ENCODE data around the gene EN1.

Gene EN1

DNA sequence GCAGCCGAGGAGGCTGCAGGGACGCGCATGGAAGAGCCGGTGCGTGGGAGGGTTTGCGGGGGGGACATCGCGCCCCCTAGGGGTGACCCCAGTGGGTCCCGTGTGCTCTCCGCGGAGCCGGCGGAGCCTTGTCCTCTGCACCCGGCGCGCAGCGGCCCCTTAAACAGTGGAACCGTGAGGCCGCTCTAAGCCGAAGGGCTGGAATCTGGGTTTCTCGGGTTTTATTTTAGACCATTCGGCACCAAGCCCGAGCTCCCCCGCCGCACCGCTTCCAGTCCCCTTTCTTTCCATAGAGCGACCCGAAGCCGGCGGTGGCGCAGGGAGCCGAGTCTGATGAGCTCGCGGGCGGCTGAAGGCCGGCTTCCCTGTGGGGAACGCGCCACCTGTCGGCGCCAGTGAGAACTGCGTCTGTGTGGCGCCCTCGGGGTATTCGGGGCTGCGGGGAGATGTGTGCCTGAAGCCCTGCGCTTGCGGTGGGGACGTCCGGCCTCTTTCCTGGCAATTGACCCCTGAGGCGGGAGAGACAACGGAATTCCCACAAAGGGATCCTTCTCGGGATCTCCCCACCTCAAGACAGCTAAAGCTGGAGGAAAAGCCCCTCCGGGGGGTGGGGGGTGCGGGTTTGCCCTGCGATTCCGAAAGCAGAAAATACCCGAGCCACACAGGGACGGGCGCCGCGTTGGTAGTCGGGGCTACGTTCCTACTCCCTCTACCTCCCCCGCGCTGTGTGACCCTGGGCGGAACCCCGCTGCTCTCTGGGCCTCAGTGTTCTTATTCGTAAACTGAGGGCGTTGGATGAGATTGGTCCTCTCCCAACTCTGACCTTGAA is 8.2 kb upstream of the EN1 start:
- DNase-seq (ENCODE audit: low read depth) = no peak

DNA sequence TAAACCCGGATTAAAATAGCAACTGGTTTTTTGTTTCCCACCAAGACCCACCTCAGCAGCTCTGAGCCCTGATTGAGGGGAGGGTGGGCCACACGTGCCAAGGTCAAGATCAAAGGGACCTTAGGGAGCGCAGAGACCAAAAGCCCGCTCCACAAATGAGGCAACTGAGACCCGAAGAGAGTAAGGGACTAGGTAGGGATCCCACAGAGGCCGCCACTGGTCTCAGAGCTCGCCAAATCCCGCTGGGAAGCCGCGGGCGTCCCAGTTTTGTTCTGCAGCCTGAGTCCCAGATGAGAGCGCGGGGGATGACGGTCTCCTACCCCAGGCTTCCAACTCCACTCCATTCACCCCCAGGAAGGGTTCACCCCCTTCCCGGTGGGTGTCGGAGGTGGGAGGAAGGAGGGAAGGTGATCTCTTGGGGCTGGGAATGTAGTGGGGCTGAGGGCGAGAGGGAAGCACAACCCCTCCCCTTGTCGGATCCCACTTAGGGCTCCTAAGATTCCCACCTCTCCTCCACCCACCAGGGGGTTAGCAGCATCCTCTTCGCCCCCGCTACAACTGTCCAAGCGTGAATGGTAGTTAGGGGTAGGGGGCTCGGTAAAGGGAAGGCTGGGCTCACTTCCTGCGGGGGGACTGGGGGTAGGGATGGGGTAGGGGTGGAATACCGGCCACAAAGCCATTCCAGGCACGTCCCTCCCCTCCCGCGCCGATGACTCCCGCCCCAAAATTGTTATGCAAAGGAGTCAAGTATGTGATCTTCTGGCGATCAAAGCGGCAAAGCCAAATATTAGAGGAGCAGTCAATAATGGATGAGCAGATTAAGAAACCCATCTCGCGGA is 7.3 kb upstream of the EN1 start:
- DNase-seq (ENCODE audit: low read depth) = no peak

DNA sequence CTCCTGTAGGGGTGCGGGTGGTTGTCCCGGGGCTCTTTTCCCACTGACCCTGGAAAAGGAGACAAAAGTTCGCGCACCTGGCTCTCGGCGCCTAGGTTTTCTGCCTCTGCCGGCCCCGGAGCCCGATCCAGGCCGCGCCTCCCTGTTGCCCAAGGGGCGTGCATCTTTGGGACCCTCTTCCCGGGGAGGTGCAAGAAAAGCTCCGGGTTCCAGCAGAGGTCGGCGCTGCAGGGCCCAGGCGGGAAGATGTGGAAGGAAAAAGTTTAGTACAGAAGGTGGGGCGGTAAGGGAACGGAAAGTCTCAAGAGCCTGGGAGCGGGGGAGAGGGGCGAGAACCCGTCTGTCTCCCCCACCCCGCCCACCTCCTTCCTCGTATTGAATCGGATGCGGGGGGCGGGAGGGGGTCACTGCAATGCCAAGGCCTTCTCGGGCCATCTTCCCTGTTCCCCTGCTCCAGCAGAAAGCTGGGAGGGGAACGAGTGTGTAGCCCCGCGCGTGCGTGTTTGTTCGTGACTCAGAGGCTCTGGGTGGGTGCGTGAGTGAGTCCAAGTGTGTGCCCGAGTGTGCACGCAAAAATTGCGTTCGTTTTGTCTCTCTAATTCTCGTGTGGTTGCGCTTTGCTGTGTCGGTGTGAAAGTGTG is 6.3 kb upstream of the EN1 start:
- DNase-seq (ENCODE audit: low read depth) = no peak

DNA sequence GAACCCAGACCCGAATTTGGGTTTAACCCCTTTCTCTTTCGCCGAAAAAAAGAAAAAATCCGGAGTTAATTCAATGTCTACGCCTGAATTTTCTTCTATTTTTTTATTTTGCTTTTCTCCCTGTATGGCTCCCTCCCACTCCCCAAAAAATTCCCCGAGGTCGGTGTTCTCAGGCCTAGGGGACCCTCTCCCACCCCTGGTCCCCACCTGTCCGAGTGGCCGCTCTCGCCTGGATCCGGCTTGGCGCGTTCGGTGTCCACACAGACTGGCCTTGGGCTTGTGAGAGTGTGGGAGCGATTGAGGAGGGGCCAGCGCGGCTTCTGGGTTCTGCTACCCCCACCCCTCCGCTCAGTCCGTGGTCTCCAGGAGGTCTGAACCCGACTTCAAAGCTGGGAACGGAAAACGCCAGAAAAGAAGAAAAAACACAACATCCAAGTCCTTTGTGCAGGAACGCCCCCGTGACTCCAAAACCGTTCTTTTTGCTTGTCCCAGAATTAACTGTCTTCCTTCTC is 5.7 kb upstream of the EN1 start:
- no peak for DNase-seq (ENCODE audit: low read depth)

DNA sequence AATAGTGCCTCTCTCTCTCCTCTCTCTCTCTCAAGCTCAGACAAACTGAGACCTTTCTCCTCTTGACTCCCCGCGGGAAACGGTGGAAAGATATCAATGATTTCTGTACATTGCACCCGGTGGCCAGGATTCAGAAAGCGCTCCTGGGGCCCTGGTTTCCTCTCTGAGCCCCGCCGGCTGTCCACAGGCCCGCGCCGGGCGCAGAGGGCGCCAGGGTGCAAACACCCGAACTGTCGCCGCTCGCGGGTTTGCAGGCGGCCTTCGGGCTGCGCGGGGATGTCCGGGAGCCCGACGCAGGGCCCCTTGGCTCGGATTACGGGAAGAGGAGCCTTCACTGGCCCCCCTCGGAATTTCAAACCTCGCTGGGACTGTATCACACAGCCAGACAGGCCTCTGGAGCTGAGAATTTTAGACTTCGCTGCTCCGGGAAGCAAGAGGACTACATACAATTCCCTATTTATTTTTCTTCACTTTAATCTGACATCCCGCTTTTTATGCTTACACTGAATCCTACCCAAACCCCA is 5.2 kb upstream of the EN1 start:
- DNase-seq (ENCODE audit: low read depth) = no peak

DNA sequence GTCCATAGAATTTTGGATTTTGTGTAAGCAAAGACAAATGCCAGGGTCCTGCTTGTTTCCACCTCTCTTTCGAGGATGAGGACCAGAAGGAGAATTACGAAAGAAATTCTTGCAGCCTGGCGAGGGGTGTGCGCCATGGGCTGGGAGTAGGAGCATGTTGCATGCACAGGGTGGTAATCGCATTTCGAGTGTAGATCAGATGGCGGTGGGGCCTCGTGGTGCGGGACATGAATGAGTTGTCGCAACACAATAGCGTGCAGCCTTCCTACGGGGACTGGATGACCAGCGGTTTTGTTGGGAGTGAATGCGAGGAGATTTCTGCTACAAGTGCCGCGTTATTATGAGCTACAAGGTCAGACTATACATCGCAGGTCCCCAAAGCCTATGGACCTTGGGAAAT is 4.2 kb upstream of the EN1 start:
- no peak for DNase-seq (ENCODE audit: low read depth)

DNA sequence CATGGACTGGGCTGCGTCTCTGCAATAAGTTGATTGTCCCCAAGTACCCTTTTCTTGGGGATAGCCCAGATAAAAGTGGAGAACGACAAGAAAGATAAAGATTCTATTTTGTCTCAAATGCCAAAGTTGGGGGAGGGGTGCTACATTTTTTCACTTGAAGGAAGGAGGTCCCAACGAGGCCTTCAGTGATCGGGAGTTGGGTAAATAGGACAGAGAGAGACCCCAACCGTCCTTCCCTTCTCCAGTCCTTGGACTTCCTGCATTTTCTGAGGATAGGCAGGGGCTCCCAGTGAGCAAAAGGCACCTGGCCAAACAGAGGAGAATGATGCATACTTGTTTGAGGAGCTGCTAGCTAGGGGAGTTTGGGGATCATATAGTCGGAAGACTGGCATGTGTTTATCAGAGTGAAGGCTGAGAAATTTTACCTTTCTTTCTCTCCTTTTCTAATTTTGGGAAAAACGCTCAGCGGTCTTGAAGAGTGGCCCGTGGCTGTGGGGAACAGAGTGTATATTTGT is 3.5 kb upstream of the EN1 start:
- no peak for DNase-seq (ENCODE audit: low read depth)

DNA sequence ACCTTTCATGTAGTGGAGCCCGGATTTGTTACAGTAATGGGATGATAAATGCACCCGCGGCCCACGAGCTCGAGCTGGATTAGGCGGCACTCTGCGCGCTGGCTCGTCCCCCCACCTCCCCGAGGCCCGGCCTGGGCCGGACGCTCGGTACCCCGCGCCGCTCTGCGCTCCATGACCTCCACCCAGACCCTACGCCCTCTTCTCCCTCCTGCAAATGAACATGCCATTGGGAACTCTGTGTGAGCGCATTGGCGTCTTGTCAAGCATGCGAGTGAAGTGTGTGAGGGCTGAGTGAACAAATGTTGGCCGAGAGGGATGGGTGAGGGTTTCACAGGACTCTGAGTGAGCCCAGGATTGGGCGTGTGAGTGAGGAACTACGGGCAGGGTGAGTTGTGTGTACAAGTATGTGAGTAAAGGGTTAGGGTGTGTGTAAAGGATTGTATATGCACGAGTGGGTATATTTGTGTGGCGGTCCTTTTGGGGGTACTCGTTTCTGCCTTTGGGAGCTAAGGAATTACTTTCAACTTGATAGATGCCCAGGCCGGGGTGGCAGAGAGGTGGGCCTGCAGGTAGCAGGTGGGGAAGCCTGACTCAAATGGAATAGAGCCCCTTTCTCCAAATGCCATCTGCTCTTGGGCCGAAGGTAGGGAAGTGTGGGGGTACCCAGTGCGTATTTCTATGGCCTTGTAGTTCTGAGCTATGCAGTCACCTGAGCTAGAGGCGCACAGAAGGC is 2.9 kb upstream of the EN1 start:
- no peak for DNase-seq (ENCODE audit: low read depth)

DNA sequence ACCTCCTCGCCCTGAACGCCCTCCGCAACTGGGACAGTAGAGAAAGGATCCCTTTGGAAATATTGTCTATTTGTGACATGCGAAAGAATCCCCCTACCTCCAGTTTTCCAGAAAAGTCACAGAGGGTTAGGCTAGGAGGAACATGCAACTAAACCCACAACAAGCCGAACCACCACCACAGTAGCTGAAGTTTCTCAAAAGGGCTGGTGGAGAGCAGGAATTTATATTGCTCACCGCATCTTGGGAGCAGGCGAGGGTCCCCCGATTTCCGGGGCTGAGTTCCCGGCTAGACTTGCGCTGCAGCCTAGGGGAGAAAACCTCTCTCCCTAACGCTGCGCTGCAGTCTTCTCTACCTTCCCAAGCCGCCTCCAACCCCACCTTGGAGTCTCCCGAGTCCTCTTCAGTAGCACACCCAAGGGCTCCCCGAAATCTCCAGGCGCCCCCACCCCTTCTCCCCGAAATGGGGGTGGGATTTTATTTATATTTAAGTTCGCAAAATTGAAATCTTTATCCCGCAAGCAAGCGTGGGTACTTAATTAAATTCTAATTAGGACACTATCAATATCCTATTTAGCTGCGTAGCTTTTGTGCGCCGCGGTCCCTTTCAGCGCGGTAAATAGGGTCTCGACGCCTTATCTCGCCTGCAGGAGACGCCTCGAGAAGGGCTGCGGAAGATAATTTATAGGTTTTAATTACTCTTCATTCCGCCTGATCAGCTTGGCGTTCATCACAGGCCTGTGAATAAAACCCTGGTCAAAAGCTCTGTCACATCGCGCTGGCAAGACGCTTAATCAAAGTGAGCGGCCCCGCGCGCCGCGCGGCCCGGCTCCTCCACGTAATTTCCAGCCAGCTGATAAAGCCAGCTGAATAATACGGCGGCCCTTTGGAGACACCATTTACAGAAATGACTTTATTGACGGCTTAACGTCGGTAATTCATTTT is 2.0 kb upstream of the EN1 start:
- DNase-seq (ENCODE audit: low read depth) = no peak

DNA sequence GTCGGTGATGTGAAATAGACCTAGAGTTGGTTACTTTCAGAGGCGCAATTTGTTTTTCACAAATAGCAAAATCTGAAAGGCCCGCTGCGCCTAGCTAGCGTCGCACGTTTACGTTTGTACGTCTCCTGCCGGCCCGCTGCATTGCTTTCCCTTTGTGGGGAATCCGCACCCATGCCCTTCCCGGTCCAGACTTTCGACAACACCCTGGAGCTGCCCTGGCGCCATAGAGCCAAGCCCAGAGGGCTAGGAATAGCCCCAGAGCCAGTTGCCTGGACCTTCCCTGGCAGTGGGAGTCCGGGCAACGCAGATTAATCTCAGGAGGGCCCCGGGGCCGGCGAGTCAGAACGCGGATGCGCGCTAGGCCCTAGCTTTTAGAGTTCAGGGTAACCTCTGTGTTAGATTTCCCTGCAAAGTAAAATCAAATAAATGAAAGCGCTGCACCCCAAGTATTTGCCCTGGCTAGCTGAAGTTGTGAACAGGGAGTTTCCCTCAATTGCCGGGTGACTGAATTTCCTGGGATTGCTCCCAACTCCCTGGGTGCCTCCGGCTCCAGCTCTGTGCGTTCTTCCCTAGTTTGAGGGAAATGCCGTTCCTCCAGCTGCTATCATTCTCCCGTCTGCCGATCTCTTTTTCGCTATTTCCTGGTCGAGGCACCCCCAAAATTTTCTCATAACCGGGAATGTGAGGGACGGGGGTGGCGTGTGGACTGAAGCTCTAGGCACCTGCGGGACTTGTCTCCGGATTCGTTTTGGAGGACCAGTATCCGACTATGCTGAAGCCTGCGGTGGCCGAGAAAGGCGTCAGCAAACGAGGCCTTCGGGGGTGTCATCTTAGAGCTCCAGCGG is 1.2 kb upstream of the EN1 start:
- DNase-seq (ENCODE audit: low read depth) = no peak

DNA sequence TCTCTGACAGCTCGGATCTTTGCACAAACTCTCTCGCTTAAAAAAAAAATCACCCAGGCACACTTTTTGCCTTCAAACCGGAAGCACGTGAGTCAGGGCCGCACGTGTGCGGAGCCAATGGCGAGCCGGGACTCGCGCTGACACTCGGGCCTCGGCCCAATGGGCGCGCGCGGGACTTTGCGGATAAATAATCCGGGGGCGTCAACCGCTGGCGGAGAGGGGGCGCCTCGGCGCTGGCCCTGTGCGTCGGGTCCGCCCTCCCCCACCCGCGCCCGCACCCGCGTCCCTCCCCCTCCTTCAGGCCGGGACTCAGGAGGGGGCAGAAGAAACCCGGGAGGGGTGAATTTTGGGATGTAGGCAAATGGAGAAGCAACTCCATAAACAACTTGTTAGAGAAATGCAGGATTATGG is 319 bp upstream of the EN1 start:
- peak; percentile 92 for DNase-seq (ENCODE audit: low read depth)

DNA sequence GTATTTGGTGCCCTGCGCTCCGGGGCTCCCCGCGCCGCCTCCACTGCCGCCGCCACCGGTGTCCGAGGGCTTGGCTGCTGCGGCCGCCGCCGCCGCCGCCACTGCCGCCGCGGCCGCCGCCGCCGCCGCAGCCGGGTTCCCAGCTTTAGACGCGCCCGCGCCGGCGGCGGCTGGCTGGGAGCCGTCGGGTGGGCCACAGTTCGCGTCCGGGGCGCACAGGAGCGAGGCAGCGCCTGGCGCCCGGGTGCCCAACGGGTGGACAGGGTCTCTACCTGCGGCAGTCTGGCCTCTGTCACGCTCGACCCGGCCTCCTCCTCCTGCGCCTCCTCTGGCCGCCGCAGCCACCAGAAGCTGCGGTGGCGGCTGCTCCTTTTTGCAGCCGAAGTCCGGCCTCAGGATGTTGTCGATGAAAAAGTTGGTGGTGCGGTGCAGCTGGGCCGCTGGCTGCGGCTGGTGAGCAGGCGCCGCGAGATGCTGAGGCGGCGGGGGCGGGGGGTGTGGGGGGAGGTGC is 951 bp downstream of the EN1 start:
- no peak for DNase-seq (ENCODE audit: low read depth)

DNA sequence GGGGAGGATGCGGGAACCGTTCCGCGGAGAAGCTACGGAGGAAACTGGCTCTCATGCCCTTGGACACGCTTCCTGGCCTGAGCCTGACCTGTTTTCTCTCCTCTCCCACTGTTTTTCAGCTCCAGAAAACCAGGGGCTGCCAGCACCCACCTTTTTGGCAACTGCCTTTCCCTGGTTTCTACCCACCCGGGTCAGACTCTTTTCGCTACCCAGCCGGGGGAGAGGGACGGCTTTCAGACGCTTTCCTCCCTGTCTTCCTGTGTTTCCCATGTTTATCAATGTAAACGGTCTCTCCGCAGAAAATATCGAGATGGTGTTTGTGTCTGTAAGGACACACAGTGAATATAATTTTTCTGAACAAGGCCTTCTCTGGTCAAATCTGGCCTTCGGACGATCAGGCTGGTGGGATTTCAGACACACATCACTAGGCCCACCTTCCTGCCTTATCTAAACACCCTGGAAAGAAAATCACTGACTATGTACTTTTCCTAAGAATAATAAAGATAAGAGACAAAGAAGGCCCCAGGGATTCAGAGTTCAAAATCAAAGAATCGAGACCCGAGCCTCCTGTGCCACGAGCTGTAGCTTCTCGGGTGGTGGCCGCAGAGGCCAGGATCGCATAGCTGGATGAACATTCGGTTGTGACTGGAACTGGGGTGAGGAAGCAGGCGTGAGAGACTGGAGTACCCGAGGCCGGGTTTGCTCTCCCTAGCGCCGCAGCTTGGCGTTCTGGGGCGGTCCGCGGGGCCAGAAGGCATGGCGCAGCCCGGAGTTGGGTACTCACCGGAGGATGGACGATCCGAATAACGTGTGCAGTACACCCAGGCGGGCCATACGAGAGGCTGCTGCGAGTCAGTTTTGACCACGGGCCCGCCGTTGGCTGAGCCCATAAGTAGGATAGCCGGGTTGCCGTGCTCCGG is 1.7 kb downstream of the EN1 start:
- DNase-seq (ENCODE audit: low read depth) = no peak

DNA sequence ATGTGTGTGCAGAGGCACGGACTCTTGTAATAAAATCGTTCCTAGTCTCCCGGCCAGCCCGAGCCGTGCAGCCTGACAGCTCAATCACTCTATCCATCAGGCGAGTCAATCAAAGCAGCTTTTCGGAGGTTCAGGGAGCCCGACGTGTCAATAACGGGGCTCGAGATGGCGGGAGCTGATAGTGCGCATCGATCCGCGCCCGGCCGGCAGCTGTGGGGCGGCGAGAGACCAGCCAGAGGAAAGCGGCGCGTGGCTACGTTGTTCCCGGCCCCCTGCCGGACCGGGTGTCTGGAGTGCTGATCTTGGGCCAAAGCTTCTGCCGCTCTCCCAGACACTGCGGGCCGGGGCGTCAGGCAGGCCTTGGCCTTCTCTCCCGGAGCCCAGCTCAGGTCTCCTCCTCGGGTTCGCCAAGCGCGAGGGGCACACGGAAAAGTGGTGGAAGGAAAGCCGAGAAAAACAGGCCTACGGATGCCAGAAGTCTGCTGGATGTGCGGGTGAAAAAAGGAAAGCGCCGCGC is 2.4 kb downstream of the EN1 start:
- no peak for DNase-seq (ENCODE audit: low read depth)

DNA sequence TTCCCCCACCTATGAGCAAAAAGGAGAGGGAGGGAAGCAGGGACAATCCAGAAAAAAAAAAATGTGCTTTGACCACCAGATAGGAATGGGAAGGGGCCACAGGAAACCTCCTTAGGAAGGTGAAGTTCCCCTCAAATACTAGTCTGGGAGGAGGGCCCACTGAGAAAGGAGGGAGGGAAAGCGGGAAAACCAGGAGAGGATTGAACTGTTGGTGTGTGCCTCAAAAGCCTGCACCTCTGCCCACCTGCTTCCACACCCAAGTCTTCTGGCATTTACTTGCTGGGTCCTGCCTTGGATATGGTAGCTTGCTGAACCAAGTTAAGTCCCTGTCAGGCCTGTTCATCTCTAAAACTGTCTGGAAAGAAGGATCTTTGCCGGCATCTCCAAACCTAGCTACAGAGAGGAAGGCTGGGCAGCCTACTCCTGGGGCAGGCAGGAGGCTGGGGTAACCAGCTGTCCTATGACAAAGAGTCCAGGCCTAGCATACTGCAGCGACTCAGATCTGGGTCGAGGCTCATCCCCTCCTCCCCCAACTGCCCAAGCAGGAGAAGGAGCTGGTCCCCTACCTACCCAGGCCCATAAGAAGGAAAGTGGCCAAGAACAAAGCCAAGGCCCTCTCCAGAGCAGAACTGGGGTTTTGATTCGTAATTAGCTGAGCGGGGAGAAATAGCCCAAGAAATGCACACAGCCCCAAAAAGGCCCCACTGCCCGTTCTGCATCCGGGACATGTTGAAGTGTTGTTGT is 3.0 kb downstream of the EN1 start:
- no peak for DNase-seq (ENCODE audit: low read depth)

DNA sequence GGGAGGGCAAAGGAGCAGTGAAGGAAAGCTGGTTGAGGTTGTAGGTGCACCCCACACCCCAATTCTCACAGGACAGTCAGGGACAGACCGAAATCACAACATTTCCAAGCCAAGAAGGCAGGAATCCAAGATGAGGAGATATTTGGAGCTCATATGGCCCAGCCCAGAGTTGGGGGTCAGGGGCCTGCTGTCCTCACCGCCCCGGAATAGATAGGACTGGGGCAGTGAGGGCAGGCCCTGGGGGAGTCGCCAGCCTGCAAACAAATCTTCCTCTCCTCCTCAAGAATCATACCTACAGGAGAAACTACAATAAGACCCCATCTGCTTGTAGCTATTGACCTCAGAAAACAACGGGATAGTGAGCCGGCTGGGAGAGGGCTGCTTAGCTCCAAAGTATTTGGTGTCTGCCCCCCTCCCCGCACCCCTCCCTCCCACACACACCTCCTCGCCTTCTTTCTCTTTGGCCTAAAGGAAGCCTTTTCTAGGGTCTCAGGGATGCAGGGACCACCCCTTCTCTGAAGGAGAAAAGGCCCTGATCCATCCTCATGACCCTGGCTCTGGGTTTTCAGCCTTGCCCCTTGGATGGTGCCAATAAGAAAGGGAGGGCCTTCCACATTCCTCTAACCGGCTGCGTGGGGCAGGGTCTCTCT is 3.8 kb downstream of the EN1 start:
- DNase-seq (ENCODE audit: low read depth) = no peak
